ENCODE results near the gene GABBR2.

GABBR2 gene

GRCh38 chr9:98385751-98386150 lies 323.0 kb downstream of the GABBR2 start:
- no peak for DNase-seq (ENCODE audit: low read depth)

GRCh38 chr9:98383758-98384157 lies 325.0 kb downstream of the GABBR2 start:
- no peak for DNase-seq (ENCODE audit: low read depth)
- TF ChIP-seq CTCF (IDR thresholded peaks at IDR 0.05; ENCODE audit: control insufficient read depth, extremely low read depth, insufficient read depth) = no peak
- H3K4me3 ChIP-seq (ENCODE audit: low read depth, low read length) = no peak overlapping the region

More at GRCh38 chr9:98385751-98386150, 323.0 kb downstream of the GABBR2 start:
- TF ChIP-seq CTCF (IDR thresholded peaks at IDR 0.05; ENCODE audit: control insufficient read depth, extremely low read depth, insufficient read depth) = no peak
- H3K4me3 ChIP-seq (ENCODE audit: low read depth, low read length) = no peak overlapping the region

- no peak for DNase-seq (ENCODE audit: low read depth)
- TF ChIP-seq CTCF (IDR thresholded peaks at IDR 0.05; ENCODE audit: control insufficient read depth, extremely low read depth, insufficient read depth) = no peak
- H3K4me3 ChIP-seq (ENCODE audit: low read depth, low read length) = no peak overlapping the region
Observed at GRCh38 chr9:98381311-98382103, 327.2 kb downstream of the GABBR2 start.

- no peak for DNase-seq (ENCODE audit: low read depth)
- no peak overlapping the region for H3K4me3 ChIP-seq (ENCODE audit: low read depth, low read length)
- no peak for TF ChIP-seq CTCF (IDR thresholded peaks at IDR 0.05; ENCODE audit: control insufficient read depth, extremely low read depth, insufficient read depth)
Observed at GRCh38 chr9:98380065-98380681, 328.6 kb downstream of the GABBR2 start.

- no peak for DNase-seq (ENCODE audit: low read depth)
- no peak overlapping the region for H3K4me3 ChIP-seq (ENCODE audit: low read depth, low read length)
- TF ChIP-seq CTCF (IDR thresholded peaks at IDR 0.05; ENCODE audit: control insufficient read depth, extremely low read depth, insufficient read depth) = no peak
Observed at GRCh38 chr9:98379572-98379971, 329.2 kb downstream of the GABBR2 start.

- no peak for TF ChIP-seq CTCF (IDR thresholded peaks at IDR 0.05; ENCODE audit: control insufficient read depth, extremely low read depth, insufficient read depth)
- no peak overlapping the region for H3K4me3 ChIP-seq (ENCODE audit: low read depth, low read length)
- DNase-seq (ENCODE audit: low read depth) = no peak
Observed at GRCh38 chr9:98378794-98379193, 329.9 kb downstream of the GABBR2 start.

Measured in LNCaP clone FGC (cell line).